AG08396 (cell line): ENCODE data around the gene IRF2BP1.
"Not testable (repeated sequence)": the region's sequence is repeated elsewhere in the genome, so short reads cannot be mapped to it uniquely, and the experiment has no call there.

Experiments
- DNase-seq: peaks from one replicate; pipeline ENCODE4 v3.0.0; 2012; ENCODE audit warnings: low spot score, mixed read lengths

The IRF2BP1 gene

DNA sequence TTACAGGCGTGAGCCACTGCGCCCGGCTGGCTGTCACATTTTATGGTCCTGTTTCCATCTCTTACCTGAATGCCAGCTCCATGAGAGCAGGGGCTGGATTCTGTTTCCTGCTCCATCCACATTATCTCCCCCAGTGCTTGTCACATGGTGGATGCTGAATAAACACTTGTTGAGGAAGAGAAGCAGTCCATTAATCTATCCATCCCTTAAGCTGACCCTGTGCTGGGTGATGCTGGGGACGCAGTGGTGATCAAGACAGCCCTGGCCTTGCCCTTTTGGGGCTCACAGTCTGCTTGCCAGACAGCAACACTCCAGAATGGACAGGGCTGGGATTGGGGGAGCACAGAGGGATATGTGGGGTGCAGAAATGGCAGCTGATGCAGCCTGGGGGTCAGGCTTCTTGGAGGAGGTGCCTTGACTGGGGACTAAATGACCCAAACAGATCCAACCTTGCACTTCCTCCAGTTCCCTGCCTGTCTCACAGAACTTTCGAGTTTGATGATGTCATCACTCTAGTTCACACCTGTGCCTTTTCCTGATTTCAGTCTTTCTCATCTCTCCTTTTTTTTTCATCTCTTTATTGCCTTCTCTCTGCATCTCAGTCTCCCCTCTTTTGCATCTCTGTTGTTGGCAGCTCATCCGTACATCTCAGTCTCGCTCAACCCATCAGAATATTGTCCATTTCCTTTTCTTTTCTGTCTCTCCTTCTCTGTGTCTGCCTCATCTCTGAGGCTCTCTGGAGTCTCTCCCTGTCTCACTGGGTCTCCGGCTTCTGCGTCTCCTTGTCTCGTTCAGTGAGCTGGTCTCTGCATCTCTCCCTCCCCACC lies 4.6 kb downstream of the IRF2BP1 start:
- DNase-seq: no peak

DNA sequence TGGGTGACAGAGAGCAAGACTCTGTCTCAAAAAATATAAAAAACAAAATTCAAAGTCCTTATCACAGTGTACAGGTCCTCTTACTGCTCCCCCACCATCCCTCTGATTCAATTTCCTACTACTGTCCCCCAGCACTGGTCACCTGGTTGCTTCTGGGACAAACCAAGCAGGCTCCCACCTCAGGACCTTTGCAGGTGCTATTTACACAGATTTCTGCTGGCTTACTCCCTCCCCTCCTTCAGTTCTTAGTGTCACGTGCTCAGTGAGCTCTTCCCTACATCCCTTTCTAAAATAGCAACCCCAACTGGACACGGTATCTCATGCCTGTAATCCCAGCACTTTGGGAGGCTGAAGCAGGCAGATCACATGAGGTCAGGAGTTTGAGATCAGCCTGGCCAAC lies 6.0 kb downstream of the IRF2BP1 start:
- DNase-seq: no peak

- DNase-seq: no peak
Observed at GRCh38 chr19:45879055-45879454, 6.9 kb downstream of the IRF2BP1 start.

GRCh38 chr19:45878043-45878794 lies 7.7 kb downstream of the IRF2BP1 start:
- DNase-seq: no peak

DNA sequence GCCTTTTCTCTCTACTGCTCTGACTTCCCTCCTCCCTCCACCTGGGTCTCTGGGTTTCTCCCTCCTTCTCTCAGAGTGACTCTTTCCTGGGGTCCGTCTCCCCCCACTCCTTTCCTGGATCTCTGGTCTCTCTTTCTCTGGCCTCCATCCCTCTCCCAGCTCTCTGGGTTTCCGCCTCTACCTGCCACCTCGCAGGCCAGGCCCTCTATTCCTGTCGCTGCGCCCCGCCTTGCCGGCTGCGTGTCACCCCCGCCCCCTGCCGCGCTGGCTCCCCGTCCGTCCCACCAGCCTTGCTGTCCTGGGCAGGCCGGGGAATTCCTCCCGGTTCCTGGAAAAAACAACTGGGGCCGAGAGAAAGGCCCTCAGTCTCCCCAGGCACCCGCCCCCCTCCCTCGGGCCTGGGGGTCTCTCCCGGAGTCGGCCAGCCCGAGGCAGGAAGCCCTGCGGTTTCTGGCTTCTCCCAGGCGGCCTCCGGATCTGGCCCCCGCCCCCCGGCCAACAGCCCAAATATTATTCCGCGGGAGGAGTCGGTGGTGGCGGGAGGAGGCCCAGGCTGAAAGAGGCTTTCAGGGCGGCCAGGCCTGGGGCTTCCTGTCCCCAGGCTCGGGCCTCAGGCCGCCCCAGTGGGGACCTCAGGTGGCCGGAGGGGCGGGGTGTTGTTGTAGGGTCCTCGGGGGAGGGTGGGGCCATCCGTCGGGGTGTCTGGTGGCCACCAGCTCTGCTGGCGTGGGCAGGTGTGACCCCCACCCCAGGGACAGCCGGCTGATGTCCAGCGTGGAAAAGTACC lies 9.3 kb downstream of the IRF2BP1 start:
- no peak for DNase-seq

DNA sequence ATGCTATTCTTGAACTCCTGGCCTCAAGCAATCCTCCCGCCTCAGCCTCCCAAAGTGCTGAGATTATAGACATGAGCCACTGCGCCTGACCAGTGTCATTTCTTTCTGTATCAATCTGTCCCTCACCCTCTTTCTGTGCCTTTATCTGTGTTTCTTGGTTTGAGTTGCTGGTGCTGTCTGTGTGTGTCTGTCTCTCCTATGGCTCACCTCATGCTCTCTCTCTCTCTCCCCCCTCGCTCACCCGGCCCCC lies 9.9 kb downstream of the IRF2BP1 start:
- no peak for DNase-seq

DNA sequence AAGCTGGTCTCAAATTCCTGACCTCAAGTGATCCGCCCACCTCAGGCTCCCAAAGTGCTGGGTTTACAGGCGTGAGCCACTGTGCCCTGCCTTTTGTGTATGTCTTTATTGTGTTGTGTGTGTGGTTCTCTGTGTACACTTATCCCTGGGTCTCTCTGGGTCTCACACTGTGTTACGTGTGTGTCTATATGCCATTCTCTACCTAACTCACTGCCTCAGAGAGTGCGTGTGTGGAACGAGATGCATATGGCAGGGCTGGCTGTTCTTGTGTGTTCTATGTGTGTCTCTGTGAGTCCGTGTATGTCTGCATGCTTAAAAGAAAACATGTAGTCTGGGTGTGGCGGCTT lies 11.3 kb downstream of the IRF2BP1 start:
- no peak for DNase-seq

GRCh38 chr19:45873219-45873772 lies 12.6 kb downstream of the IRF2BP1 start:
- DNase-seq: no peak

- no peak for DNase-seq
Observed at GRCh38 chr19:45872095-45872919, 13.6 kb downstream of the IRF2BP1 start.

DNA sequence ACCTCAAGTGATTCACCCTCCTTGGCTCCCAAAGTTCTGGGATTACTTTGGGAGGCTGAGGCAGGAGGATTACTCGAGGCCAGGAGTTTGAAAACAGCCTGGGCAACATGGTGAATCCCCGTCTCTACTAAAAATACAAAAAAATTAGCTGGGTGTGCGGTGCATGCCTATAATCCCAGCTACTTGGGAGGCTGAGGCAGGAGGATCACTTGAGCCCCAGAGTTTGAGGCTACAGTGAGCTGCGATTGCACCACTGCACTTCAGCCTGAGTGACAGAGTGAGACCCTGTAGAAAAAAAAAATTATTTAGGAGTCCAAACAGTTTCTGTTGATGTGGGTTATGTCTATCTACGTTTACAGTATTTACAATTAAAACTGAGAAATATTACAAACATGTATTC lies 15.1 kb downstream of the IRF2BP1 start:
- no peak for DNase-seq

GRCh38 chr19:45867241-45867640 lies 18.7 kb downstream of the IRF2BP1 start:
- DNase-seq: not testable (repeated sequence)

GRCh38 chr19:45866400-45867176 lies 19.4 kb downstream of the IRF2BP1 start:
- no peak for DNase-seq

DNA sequence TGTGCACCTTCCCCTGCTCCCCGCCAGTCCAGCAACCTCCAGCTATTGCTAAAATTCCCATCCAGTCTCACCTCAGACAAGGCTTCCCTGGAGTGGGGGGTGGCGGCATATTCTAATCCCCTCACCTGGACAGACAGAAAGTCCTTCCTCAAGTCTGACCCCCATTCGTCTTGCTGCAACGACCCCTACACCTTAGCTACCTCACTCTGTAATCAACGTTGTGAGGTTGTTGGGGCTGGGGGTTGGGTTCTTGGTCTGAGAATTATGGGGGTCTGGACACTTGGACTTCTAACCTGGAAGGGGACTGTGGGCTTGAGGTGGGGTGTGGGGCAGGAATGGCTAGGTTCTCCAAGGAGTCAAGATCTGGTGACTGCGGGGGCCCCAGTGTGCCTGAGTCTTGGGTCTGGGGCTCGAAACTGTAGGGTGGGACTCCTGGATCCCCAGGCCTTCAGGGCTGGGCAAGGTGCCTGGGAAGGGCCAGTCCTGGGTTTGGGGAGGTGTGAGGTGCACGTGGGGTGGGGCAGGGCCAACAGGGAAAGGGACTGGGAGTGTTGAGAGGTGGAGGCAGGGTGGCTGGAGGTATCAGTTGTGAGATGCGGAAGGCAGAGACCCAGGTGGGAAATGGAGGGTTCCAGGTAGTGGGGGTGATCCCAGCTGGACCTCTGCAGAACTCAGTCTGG lies 20.5 kb downstream of the IRF2BP1 start:
- DNase-seq: no peak

GRCh38 chr19:45864629-45865082 lies 21.3 kb downstream of the IRF2BP1 start:
- DNase-seq: no peak

GRCh38 chr19:45863840-45864628 lies 21.9 kb downstream of the IRF2BP1 start, which contains the start of gene FOXA3:
TSS of gene FOXA3 (plus strand) at chr19:45864326. CDS start at chr19:45864457, 131 bp downstream.
- peak; percentile 75 for DNase-seq

DNA sequence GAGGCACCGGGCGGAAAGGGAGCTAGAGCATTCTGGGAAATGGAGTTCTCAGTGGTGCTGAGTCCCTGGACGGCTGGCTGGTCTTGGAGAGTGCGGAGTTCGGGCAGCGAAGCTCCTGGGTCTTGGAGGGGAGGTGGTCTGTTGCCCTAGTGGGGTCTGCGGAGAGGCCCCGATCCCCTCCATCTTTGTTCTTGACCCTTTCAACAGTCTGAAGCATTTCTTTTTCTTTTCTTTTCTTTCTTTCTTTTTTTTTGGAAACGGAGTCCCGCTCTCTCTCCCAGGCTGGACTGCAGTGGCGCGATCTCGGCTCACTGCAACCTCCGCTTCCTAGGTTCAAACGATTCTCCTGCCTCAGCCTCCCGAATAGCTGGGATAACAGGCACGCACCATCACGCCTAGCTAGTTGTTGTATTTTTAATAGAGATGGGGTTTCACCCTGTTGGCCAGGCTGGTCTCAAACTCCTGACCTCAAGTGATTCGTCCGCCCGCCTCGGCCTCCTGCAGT lies 22.6 kb downstream of the IRF2BP1 start:
- DNase-seq: no peak

- DNase-seq: peak; percentile 100
Observed at GRCh38 chr19:45862564-45863334, 23.2 kb downstream of the IRF2BP1 start, which contains the start of gene SYMPK. TSS of gene SYMPK (minus strand) at chr19:45863147. CDS start at chr19:45854495, 8,652 bp downstream.

- DNase-seq: no peak
Observed at GRCh38 chr19:45862271-45862563, 23.7 kb downstream of the IRF2BP1 start.
